WTC11 (cell line): ENCODE results near the gene GATD1. TPM values are rescaled to one million over a fixed set of nuclear protein-coding genes. Genes with fewer than 3 reads are reported as not detected.

Source experiments
- ATAC-seq: fragments of 200-7000 bp; cut with Tn5 transposase; 2 replicates; pipeline ENCODE4 v1.10.0; 2021; ENCODE audit warnings: mild to moderate bottlenecking, moderate library complexity
- CTCF ChIA-PET: fragments of 300-600 bp; sonication (Branson Sonifier 250); formaldehyde crosslinking; loops from one replicate; lab custom pipeline; 2021; ENCODE audit warnings: antibody characterized with exemption; lab: Charles Lee
- POLR2A ChIA-PET: fragments of 350-600 bp; sonication (Branson Sonifier 250); formaldehyde crosslinking; loops from one replicate; lab custom pipeline; 2021; ENCODE audit warnings: antibody characterized with exemption; lab: Charles Lee
- DNase-seq: peaks from one replicate; pipeline ENCODE4 v3.0.0; 2021; ENCODE audit warnings: low spot score
- H3K27ac Mint-ChIP-seq: 2 replicates; pipeline ENCODE4 v1.8.0; 2021; ENCODE audit warnings: mixed read lengths
- H3K27me3 Mint-ChIP-seq: 2 replicates; pipeline ENCODE4 v1.8.0; 2021; ENCODE audit warnings: low read depth, mild to moderate bottlenecking, moderate library complexity, mixed read lengths
- H3K36me3 Mint-ChIP-seq: 2 replicates; pipeline ENCODE4 v1.8.0; 2021; ENCODE audit warnings: mixed read lengths
- H3K4me1 Mint-ChIP-seq: 2 replicates; pipeline ENCODE4 v1.8.0; 2022; ENCODE audit warnings: mixed read lengths
- H3K4me3 Mint-ChIP-seq: 2 replicates; pipeline ENCODE4 v1.8.0; 2021; ENCODE audit warnings: mild to moderate bottlenecking, moderate library complexity, mixed read lengths
- H3K9me3 Mint-ChIP-seq: 2 replicates; pipeline ENCODE4 v1.8.0; 2021; ENCODE audit warnings: mixed read lengths
- CREM ChIP-seq: sonication (generic); formaldehyde crosslinking; IDR thresholded peaks from 2 replicates; pipeline ENCODE4 v1.8.1; 2022; ENCODE audit warnings: mild to moderate bottlenecking, missing genetic modification reagents, moderate library complexity
- ELF4 ChIP-seq: sonication (generic); formaldehyde crosslinking; IDR thresholded peaks from 2 replicates; pipeline ENCODE4 v1.8.1; 2022; ENCODE audit warnings: low read depth, mild to moderate bottlenecking, moderate library complexity, missing genetic modification reagents
- EMX1 ChIP-seq: fragments of 250-450 bp; sonication (Bioruptor Pico); IDR thresholded peaks from 2 replicates; pipeline ENCODE4 v1.8.0; 2021; ENCODE audit warnings: mild to moderate bottlenecking
- FOXK1 ChIP-seq: sonication (generic); formaldehyde crosslinking; IDR thresholded peaks from 2 replicates; pipeline ENCODE4 v1.8.0; 2022; ENCODE audit warnings: mild to moderate bottlenecking, moderate library complexity, missing genetic modification reagents
- FOXP1 ChIP-seq: sonication (generic); formaldehyde crosslinking; IDR thresholded peaks from 2 replicates; pipeline ENCODE4 v1.8.0; 2022; ENCODE audit warnings: missing genetic modification reagents, mild to moderate bottlenecking, moderate library complexity, borderline replicate concordance
- FOXP4 ChIP-seq: sonication (generic); formaldehyde crosslinking; IDR thresholded peaks from 2 replicates; pipeline ENCODE4 v1.8.0; 2022; ENCODE audit warnings: mild to moderate bottlenecking, missing genetic modification reagents
- GABPB1 ChIP-seq: sonication (generic); formaldehyde crosslinking; IDR thresholded peaks from 2 replicates; pipeline ENCODE4 v1.8.1; 2023; ENCODE audit warnings: mild to moderate bottlenecking, missing genetic modification reagents
- GTF2I ChIP-seq: fragments of 250-450 bp; sonication (Bioruptor Pico); conservative IDR thresholded peaks from 2 replicates; pipeline ENCODE4 v1.4.0; 2021; ENCODE audit warnings: mild to moderate bottlenecking
- JAZF1 ChIP-seq: fragments of 250-450 bp; sonication (Bioruptor Pico); IDR thresholded peaks from 2 replicates; pipeline ENCODE4 v1.9.0; 2021; ENCODE audit warnings: moderate library complexity, mild to moderate bottlenecking, inconsistent platforms
- KAT7 ChIP-seq: sonication (generic); formaldehyde crosslinking; IDR thresholded peaks from 2 replicates; pipeline ENCODE4 v1.8.1; 2023; ENCODE audit warnings: missing genetic modification reagents, mild to moderate bottlenecking, borderline replicate concordance
- MAX ChIP-seq: sonication (generic); formaldehyde crosslinking; IDR thresholded peaks from 2 replicates; pipeline ENCODE4 v1.8.0; 2022; ENCODE audit warnings: mild to moderate bottlenecking, missing genetic modification reagents
- NR3C1 ChIP-seq: sonication (generic); formaldehyde crosslinking; conservative IDR thresholded peaks from 2 replicates; pipeline ENCODE4 v1.8.1; 2023; ENCODE audit warnings: low read depth, mild to moderate bottlenecking, missing genetic modification reagents
- SP1 ChIP-seq: sonication (generic); formaldehyde crosslinking; conservative IDR thresholded peaks from 2 replicates; pipeline ENCODE4 v1.8.1; 2022; ENCODE audit warnings: missing genetic modification reagents
- TCF7 ChIP-seq: sonication (generic); formaldehyde crosslinking; IDR thresholded peaks from 2 replicates; pipeline ENCODE4 v1.8.0; 2022; ENCODE audit warnings: mild to moderate bottlenecking, low read depth, missing genetic modification reagents, moderate library complexity
- TEAD1 ChIP-seq: sonication (generic); formaldehyde crosslinking; IDR thresholded peaks from 2 replicates; pipeline ENCODE4 v1.8.0; 2022; ENCODE audit warnings: mild to moderate bottlenecking, missing genetic modification reagents
- ZBTB43 ChIP-seq: sonication (generic); formaldehyde crosslinking; IDR thresholded peaks from 2 replicates; pipeline ENCODE4 v1.8.1; 2023; ENCODE audit warnings: mild to moderate bottlenecking, missing genetic modification reagents
- ZNF138 ChIP-seq: sonication (generic); formaldehyde crosslinking; conservative IDR thresholded peaks from 2 replicates; pipeline ENCODE4 v1.8.1; 2022; ENCODE audit warnings: mild to moderate bottlenecking, moderate library complexity, missing genetic modification reagents
- ZNF423 ChIP-seq: fragments of 250-450 bp; sonication (Bioruptor Pico); IDR thresholded peaks from 2 replicates; pipeline ENCODE4 v2.1.2; 2022; ENCODE audit warnings: mild to moderate bottlenecking, moderate library complexity
- total RNA-seq: library from RNA; stranded (reverse); gene quantifications from 3 replicates; pipeline ENCODE4 v1.2.3, GENCODE V29; 2021
- TF ChIP-seq, protein P1 (sequence below): sonication (generic); formaldehyde crosslinking; IDR thresholded peaks from 2 replicates; pipeline ENCODE4 v1.8.1; 2023; ENCODE audit warnings: mild to moderate bottlenecking, missing genetic modification reagents, moderate library complexity
- TF ChIP-seq, protein P2 (sequence below): sonication (generic); formaldehyde crosslinking; IDR thresholded peaks from 2 replicates; pipeline ENCODE4 v1.8.1; 2022; ENCODE audit warnings: mild to moderate bottlenecking, moderate library complexity, missing genetic modification reagents
- TF ChIP-seq, protein P3 (sequence below): sonication (generic); formaldehyde crosslinking; IDR thresholded peaks from 2 replicates; pipeline ENCODE4 v1.8.1; 2022; ENCODE audit warnings: mild to moderate bottlenecking, missing genetic modification reagents, moderate library complexity, borderline replicate concordance
- TF ChIP-seq, protein P4 (sequence below): fragments of 250-450 bp; sonication (Bioruptor Pico); IDR thresholded peaks from 2 replicates; pipeline ENCODE4 v1.8.0; 2021; ENCODE audit warnings: mild to moderate bottlenecking
- TF ChIP-seq, protein P5 (sequence below): sonication (generic); formaldehyde crosslinking; conservative IDR thresholded peaks from 2 replicates; pipeline ENCODE4 v1.8.1; 2022; ENCODE audit warnings: mild to moderate bottlenecking, missing genetic modification reagents

GATD1 gene
- total RNA-seq, 1 experiment from 2014 or later: 87.6 TPM

GRCh38 chr11:763549-764321, 13.6 kb downstream of the GATD1 start (continued):
- no peak for TF ChIP-seq TCF7 (CRISPR knock-in tag)
- no peak for TF ChIP-seq TEAD1 (CRISPR knock-in tag)
- TF ChIP-seq, protein P1, sequence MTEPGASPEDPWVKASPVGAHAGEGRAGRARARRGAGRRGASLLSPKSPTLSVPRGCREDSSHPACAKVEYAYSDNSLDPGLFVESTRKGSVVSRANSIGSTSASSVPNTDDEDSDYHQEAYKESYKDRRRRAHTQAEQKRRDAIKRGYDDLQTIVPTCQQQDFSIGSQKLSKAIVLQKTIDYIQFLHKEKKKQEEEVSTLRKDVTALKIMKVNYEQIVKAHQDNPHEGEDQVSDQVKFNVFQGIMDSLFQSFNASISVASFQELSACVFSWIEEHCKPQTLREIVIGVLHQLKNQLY (CRISPR knock-in tag): no peak
- no peak for TF ChIP-seq KAT7 (CRISPR knock-in tag)
- TF ChIP-seq GTF2I (CRISPR knock-in tag): no peak

DNA sequence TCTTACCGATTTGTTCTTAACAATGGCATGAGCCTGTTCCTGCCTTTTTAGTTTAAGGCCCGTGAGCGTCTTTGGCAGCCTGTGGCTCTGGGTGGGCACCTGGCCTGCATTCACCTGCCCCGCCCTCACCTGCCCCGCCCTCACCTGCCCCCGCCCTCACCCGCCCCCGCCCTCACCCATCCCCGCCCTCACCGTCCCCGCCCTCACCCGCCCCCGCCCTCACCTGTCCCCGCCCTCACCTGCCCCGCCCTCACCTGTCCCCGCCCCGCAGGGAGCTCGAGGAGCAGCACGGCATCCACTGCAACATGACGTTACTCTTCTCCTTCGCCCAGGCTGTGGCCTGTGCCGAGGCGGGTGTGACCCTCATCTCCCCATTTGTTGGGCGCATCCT, 14.2 kb downstream of the GATD1 start:
- TF ChIP-seq, protein P2, sequence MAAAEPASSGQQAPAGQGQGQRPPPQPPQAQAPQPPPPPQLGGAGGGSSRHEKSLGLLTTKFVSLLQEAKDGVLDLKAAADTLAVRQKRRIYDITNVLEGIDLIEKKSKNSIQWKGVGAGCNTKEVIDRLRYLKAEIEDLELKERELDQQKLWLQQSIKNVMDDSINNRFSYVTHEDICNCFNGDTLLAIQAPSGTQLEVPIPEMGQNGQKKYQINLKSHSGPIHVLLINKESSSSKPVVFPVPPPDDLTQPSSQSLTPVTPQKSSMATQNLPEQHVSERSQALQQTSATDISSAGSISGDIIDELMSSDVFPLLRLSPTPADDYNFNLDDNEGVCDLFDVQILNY (CRISPR knock-in tag): no peak
- TF ChIP-seq MAX: 0 out of 2 replicates have a peak, but pooled peaks have one; percentile 3
- ChIA-PET POLR2A (interaction anchor here (0.5 to 2.0 kb wide), 8 partner anchors 9 to 147 kb away, joined by 3 to 10 read pairs (median 4); partner anchors contain the start of genes EPS8L2, GATD1, TALDO1 and TMEM80), CTCF (interaction anchor here (0.9 to 7.1 kb wide), 11 partner anchors 8 to 150 kb away, joined by 3 to 94 read pairs (median 4); partner anchors contain the start of genes CEND1, GATD1 and TALDO1)
- Mint-ChIP-seq H3K27ac (peak overlapping the region; percentile 91; the same call in 1 of the 2 replicates), H3K4me3 (no peak overlapping the region), H3K36me3 (peaks cover 48% of the 10 kb centered on the region), H3K4me1 (peaks cover 12% of the 10 kb centered on the region), H3K27me3 (no peaks in the 10 kb centered on the region), H3K9me3 (no peaks in the 10 kb centered on the region)
- DNase-seq (peak; percentile 61), ATAC-seq (peak; percentile 36)

- Mint-ChIP-seq H3K27ac (peak overlapping the region; percentile 91), H3K4me1 (peaks cover 12% of the 10 kb centered on the region), H3K27me3 (no peaks in the 10 kb centered on the region), H3K36me3 (peaks cover 51% of the 10 kb centered on the region), H3K4me3 (no peak overlapping the region), H3K9me3 (no peaks in the 10 kb centered on the region)
- DNase-seq: no peak
- peak; percentile 23 for ATAC-seq
- ChIA-PET POLR2A (interaction anchor here (0.6 to 2.0 kb wide), 6 partner anchors 9 to 383 kb away, joined by 3 to 10 read pairs (median 4); partner anchors contain the start of genes EPS8L2, GATD1, TALDO1 and TMEM80), CTCF (interaction anchor here (1.0 to 7.1 kb wide), 9 partner anchors 14 to 150 kb away, joined by 3 to 94 read pairs (median 4); partner anchors contain the start of genes CEND1, GATD1 and TALDO1)
- TF ChIP-seq JAZF1 (CRISPR knock-in tag): no peak
- TF ChIP-seq NR3C1: no peak
- TF ChIP-seq, protein P3, sequence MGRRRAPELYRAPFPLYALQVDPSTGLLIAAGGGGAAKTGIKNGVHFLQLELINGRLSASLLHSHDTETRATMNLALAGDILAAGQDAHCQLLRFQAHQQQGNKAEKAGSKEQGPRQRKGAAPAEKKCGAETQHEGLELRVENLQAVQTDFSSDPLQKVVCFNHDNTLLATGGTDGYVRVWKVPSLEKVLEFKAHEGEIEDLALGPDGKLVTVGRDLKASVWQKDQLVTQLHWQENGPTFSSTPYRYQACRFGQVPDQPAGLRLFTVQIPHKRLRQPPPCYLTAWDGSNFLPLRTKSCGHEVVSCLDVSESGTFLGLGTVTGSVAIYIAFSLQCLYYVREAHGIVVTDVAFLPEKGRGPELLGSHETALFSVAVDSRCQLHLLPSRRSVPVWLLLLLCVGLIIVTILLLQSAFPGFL: no peak
- TF ChIP-seq ZNF423 (CRISPR knock-in tag): no peak
- TF ChIP-seq FOXP4 (CRISPR knock-in tag): no peak
- no peak for TF ChIP-seq ELF4 (CRISPR knock-in tag)
- TF ChIP-seq GABPB1 (CRISPR knock-in tag): no peak
- TF ChIP-seq FOXK1 (CRISPR knock-in tag): no peak
- TF ChIP-seq CREM: no peak
- peak; percentile 57; the same call in 1 of the 2 replicates for TF ChIP-seq FOXP1 (CRISPR knock-in tag)
- TF ChIP-seq, protein P4, sequence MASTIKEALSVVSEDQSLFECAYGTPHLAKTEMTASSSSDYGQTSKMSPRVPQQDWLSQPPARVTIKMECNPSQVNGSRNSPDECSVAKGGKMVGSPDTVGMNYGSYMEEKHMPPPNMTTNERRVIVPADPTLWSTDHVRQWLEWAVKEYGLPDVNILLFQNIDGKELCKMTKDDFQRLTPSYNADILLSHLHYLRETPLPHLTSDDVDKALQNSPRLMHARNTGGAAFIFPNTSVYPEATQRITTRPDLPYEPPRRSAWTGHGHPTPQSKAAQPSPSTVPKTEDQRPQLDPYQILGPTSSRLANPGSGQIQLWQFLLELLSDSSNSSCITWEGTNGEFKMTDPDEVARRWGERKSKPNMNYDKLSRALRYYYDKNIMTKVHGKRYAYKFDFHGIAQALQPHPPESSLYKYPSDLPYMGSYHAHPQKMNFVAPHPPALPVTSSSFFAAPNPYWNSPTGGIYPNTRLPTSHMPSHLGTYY (CRISPR knock-in tag): no peak
- no peak for TF ChIP-seq ZNF138 (CRISPR knock-in tag)
- TF ChIP-seq TCF7 (CRISPR knock-in tag): 0 out of 2 replicates have a peak, but pooled peaks have one; percentile 34
- no peak for TF ChIP-seq ZBTB43 (CRISPR knock-in tag)
- TF ChIP-seq, protein P5, sequence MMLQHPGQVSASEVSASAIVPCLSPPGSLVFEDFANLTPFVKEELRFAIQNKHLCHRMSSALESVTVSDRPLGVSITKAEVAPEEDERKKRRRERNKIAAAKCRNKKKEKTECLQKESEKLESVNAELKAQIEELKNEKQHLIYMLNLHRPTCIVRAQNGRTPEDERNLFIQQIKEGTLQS (CRISPR knock-in tag): no peak
- TF ChIP-seq SP1 (CRISPR knock-in tag): 0 out of 2 replicates have a peak, but pooled peaks have one; percentile 15
- TF ChIP-seq EMX1 (CRISPR knock-in tag): no peak
Observed at GRCh38 chr11:762421-763072, 14.7 kb downstream of the GATD1 start.
